GM19025 (cell line): ENCODE measurements around the gene POLR1H.

Experiments
- ATAC-seq: cut with Tn5 transposase; IDR thresholded peaks from one replicate; pipeline ENCODE4 v1.9.1; 2021; ENCODE audit warnings: mild to moderate bottlenecking, low read depth, moderate library complexity; ENCODE audit not compliant: unreplicated experiment

POLR1H gene

GRCh38 chr6:30060606-30061091, 416 bp upstream of the POLR1H start:
- peak; percentile 11 for ATAC-seq

- ATAC-seq, result peak; percentile 11
These were observed 893 bp downstream of the POLR1H start for GRCh38 chr6:30061858-30062458.

- no peak for ATAC-seq
These were observed 1.6 kb downstream of the POLR1H start for GRCh38 chr6:30062471-30063178.

- no peak for ATAC-seq
These were observed 2.2 kb downstream of the POLR1H start for GRCh38 chr6:30063315-30063714.

GRCh38 chr6:30066082-30066481, 5.0 kb downstream of the POLR1H start:
- no peak for ATAC-seq

GRCh38 chr6:30066577-30067459, 5.8 kb downstream of the POLR1H start, which contains the start of gene PPP1R11:
Gene PPP1R11, plus strand, starts transcription at chr6:30067198. Its CDS starts 213 bp downstream, at chr6:30067411.
- ATAC-seq, result peak; percentile 95

GRCh38 chr6:30067460-30068139, 6.5 kb downstream of the POLR1H start:
- no peak for ATAC-seq

- no peak for ATAC-seq
These were observed 10.2 kb downstream of the POLR1H start for GRCh38 chr6:30071081-30071818.

GRCh38 chr6:30071858-30072257, 10.8 kb downstream of the POLR1H start:
- no peak for ATAC-seq

- no peak for ATAC-seq
These were observed 12.6 kb downstream of the POLR1H start for GRCh38 chr6:30073489-30074235.

GRCh38 chr6:30074331-30075093, 13.4 kb downstream of the POLR1H start:
- ATAC-seq, result no peak

- ATAC-seq, result no peak
These were observed 14.2 kb downstream of the POLR1H start, which contains the start of gene RNF39 for GRCh38 chr6:30075094-30075789. Gene RNF39, minus strand, starts transcription at chr6:30075769. Its CDS starts 184 bp downstream, at chr6:30075585.

GRCh38 chr6:30075790-30076732, 15.0 kb downstream of the POLR1H start:
- no peak for ATAC-seq

GRCh38 chr6:30077218-30077617, 16.2 kb downstream of the POLR1H start:
- no peak for ATAC-seq

GRCh38 chr6:30087876-30088275, 26.8 kb downstream of the POLR1H start:
- no peak for ATAC-seq

- ATAC-seq, result no peak
These were observed 30.7 kb downstream of the POLR1H start for GRCh38 chr6:30091577-30092381.
